ENCODE results near the gene PDE10A. TPM values are rescaled to one million over a fixed set of nuclear protein-coding genes. Genes with fewer than 3 reads are reported as not detected.
A peak's percentile ranks its signal among the peaks of the same experiment; 100 is the strongest.
"Not testable (repeated sequence)": the region's sequence is repeated elsewhere in the genome, so short reads cannot be mapped to it uniquely, and the experiment has no call there.

The PDE10A gene
- total RNA-seq, 1 donor: 12.7 TPM

DNA sequence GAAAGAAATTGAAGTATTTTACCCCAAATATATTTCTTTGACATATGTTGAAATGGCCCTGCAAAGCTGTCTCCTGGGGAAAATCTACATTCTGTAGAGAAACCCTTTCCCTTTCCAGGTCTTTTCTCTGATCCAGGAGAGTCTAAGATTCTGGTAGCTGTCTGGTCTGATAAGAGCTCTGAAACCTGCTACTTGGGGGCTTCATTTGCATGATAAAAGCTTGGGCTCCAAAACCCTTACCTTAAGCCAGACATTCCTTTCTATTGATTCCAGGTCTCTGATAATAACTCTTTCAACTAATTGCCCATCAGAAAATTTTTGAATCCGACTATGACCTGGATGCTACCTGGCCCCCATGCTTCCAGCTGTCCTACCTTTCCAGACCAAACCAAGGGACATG, 184.5 kb downstream of the PDE10A start:
- no peak for DNase-seq (ENCODE audit: low read depth)
- no peak overlapping the region for H3K4me3 ChIP-seq (ENCODE audit: low read depth, low read length)
- TF ChIP-seq, protein P1, sequence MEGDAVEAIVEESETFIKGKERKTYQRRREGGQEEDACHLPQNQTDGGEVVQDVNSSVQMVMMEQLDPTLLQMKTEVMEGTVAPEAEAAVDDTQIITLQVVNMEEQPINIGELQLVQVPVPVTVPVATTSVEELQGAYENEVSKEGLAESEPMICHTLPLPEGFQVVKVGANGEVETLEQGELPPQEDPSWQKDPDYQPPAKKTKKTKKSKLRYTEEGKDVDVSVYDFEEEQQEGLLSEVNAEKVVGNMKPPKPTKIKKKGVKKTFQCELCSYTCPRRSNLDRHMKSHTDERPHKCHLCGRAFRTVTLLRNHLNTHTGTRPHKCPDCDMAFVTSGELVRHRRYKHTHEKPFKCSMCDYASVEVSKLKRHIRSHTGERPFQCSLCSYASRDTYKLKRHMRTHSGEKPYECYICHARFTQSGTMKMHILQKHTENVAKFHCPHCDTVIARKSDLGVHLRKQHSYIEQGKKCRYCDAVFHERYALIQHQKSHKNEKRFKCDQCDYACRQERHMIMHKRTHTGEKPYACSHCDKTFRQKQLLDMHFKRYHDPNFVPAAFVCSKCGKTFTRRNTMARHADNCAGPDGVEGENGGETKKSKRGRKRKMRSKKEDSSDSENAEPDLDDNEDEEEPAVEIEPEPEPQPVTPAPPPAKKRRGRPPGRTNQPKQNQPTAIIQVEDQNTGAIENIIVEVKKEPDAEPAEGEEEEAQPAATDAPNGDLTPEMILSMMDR (IDR thresholded peaks at IDR 0.05; ENCODE audit: insufficient read depth, low read length): no peak

DNA sequence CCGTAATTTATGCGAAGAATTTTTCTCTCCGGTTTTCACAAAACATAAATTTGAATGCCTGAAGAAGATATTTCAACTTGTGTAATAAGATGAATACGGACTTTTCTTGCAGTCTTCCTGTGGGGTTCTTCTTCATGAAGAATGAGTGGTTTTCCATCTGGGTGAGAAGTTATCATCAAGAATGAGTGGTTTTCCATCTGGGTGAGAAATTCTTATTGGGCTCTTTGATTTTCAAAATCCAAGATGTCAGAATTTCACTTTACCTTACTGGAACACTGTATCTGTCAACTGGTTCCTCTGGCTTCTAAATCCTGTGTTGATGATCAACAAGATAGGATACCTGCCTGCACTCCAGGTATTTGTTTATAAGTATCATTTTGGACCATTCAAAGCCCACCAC, 193.6 kb downstream of the PDE10A start:
- no peak overlapping the region for H3K4me3 ChIP-seq (ENCODE audit: low read depth, low read length)
- TF ChIP-seq, protein P1 (IDR thresholded peaks at IDR 0.05; ENCODE audit: insufficient read depth, low read length): no peak
- DNase-seq (ENCODE audit: low read depth): no peak

DNA sequence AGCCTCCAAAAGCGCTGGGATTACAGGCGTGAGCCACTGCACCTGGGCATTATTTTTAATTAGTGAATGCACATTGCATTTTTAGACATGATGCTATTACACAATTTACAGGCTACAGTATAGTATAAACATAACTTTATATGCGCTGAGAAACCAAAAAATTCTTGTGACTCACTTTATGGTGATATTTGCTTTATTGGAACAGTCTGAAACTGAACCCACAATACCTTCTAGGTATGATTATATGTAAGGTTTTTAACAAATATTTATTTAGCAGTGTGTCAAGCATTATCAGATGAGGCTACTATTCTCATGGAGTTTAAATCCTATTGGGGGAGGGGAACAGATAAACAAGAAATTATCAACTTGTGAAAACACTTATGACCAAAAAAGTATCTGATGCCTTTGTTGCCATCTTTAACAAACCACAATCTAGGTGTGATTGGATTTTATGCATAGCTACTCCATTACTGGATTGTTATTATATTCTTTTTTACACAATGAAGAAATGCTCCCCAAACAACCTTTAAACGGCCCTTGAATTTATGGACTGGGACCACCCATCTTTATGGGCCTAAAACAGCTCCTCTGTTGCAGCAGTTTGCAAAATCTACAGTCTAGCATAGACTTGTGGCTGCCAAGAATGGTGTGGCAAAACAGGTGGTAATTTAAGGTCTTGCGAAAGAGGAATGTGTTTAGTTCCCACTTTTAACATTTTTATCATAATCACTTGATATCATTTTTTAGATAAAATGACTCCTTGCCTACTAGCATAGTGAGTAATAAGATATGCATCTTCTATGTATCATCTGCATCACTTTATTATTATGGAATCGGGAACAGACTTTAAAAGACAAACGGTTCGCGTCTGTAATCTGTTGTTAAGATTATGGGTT, 194.5 kb downstream of the PDE10A start:
- peak; percentile 67 for DNase-seq (ENCODE audit: low read depth)
- no peak overlapping the region for H3K4me3 ChIP-seq (ENCODE audit: low read depth, low read length)
- TF ChIP-seq, protein P1 (IDR thresholded peaks at IDR 0.05; ENCODE audit: insufficient read depth, low read length): no peak

DNA sequence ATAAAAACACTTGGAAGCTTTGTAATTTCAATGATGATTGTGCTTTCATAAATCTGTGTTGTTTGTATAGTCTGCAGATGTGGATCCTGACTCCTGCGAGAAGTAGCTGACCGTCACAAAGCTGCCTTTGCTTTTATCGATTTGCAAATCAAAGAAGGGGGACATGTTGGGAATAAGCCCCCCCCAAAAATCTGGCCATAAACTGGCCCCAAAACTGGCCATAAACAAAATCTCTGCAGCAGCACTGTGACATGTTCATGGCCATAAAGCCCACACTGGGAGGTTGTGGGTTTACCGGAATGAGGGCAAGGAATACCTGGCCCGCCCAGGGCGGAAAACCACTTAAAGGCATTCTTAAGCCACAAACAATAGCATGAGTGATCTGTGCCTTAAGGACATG, 199.5 kb downstream of the PDE10A start:
- not testable (repeated sequence) for H3K4me3 ChIP-seq (ENCODE audit: low read depth, low read length); DNase-seq (ENCODE audit: low read depth)

DNA sequence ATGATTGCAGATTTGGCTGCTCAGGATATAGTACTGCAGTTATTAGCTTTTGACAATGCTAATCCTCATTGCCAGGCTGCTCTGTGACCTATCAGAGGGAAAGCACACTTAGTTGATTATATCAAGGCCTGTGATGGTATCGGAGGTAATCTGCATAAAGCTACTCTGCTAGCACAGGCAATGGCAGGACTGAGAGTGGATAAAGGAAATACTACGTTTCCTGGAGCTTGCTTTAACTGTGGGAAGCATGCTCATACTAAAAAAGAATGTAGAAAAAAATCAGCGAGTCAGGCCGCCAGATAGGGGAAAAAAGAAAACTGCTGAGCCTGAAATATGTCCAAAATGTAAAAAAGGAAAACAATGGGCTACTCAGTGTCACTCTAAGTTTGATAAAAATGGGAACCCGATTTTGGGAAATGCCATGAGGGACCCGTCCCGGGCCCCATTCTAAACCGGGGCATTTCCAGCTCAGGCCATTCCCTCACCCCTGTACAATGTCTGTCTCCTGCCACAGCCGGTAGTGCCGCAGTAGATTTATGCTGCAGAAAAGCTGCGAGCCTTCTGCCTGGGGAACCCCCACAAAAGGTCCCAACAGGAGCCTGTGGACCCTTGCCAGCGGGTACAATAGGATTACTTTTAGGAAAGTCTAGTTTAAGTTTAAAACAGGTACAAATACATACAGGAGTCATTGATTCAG, 203.3 kb downstream of the PDE10A start:
- not testable (repeated sequence) for H3K4me3 ChIP-seq (ENCODE audit: low read depth, low read length); DNase-seq (ENCODE audit: low read depth)

DNA sequence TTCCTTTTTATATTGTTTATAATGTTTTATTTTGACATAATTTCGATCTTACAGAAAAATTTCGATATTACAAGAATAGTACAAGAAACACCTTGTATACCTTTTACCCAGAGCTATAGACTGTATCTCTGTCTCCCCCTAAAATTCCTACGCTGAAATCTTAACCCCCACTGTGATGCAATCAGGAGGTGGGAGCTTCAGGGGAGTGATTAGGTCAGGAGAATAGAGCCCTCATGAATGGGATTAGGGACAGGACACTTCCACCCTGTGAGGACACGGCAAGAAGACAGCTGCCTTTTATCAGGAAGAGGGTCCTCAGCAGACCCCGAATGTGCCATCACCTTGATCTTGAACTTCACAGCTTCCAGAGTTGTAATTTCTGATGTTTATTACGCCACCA, 204.9 kb downstream of the PDE10A start:
- H3K4me3 ChIP-seq (ENCODE audit: low read depth, low read length): no peak overlapping the region
- no peak for DNase-seq (ENCODE audit: low read depth)
- TF ChIP-seq, protein P1 (IDR thresholded peaks at IDR 0.05; ENCODE audit: insufficient read depth, low read length): no peak

DNA sequence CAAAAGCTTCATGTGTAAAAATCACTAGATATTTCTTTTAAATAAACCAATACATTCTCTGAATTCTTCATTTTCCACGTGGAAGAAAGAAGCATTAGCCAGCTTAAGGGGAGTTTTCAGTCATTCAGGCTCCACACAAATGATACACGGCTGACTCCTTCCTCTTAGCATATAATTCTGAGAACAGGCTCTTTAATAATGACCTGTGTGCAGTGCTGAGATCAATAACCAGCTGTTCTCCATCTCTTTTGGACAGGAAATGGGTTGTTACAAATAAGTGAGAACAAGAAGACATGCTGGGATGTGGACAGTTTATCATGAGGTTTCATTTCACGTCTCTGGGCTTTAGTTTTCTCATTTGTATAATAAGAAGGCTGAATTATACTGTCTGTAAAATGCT, 206.8 kb downstream of the PDE10A start:
- peak; percentile 22 for DNase-seq (ENCODE audit: low read depth)
- TF ChIP-seq, protein P1 (IDR thresholded peaks at IDR 0.05; ENCODE audit: insufficient read depth, low read length): no peak
- no peak overlapping the region for H3K4me3 ChIP-seq (ENCODE audit: low read depth, low read length)

All from fibroblast of the aortic adventitia (primary cell).